Fibroblast of lung (primary cell): ENCODE results near the gene CAMKV.
A peak's percentile ranks its signal among the peaks of the same experiment; 100 is the strongest.

Experiments
- CTCF ChIP-seq, 2 donors: IDR thresholded peaks in 1 of 2; conservative IDR thresholded peaks in 1 of 2; 1 replicate in 1 of 2; 2 replicates in 1 of 2; pipeline ENCODE4 v1.5.1; 2011 to 2012; ENCODE audit warnings: low read length in 2 of 2, control low read depth in 1 of 2, inconsistent platforms in 1 of 2, low read depth in 1 of 2, mild to moderate bottlenecking in 1 of 2
- EZH2 ChIP-seq: IDR thresholded peaks from 2 replicates; pipeline ENCODE4 v1.5.1; 2012; ENCODE audit warnings: low read length, control low read depth, mild to moderate bottlenecking; ENCODE audit errors: missing control alignments

- TF ChIP-seq CTCF (conservative IDR thresholded peaks at IDR 0.05 in 1 of 2, IDR thresholded peaks at IDR 0.05 in 1 of 2; ENCODE audit: low read depth in 1 of 2, low read length in 2 of 2) (peak; percentile 87 to 94), EZH2 (no peak)
Observed at GRCh38 chr3:49839193-49839809, 30.4 kb downstream of the CAMKV start.
